ENCODE measurements around the gene RPSA.

- TF ChIP-seq POLR2A (IDR thresholded peaks at IDR 0.05; ENCODE audit: low read length) (peak; percentile 67), GATA1 (IDR thresholded peaks at IDR 0.05; ENCODE audit: low read depth, low read length) (no peak)
These were observed 7.3 kb downstream of the RPSA start for GRCh38 chr3:39413691-39414420.

Data from erythroblast (primary cell).